Uterus (tissue), 2 donors: ENCODE measurements around the gene CRIP2.

Experiments used
- POLR2A ChIP-seq, 2 donors: fragments of 450-650 bp; IDR thresholded peaks; one replicate each; pipeline ENCODE4 v1.6.1; 2016; ENCODE audit warnings: antibody characterized with exemption in 2 of 2, mild to moderate bottlenecking in 1 of 2, moderate library complexity in 1 of 2
- TF ChIP-seq, protein P1 (sequence below), 4 experiments: fragments of 200-600 bp in 2 of 4; fragments of 450-650 bp in 2 of 4; sonication (generic) in 2 of 4; IDR thresholded peaks; one replicate each; pipeline ENCODE4 v1.5.1; 2016 to 2019; ENCODE audit warnings: antibody characterized with exemption in 4 of 4, mild to moderate bottlenecking in 2 of 4, moderate library complexity in 1 of 4

DNA sequence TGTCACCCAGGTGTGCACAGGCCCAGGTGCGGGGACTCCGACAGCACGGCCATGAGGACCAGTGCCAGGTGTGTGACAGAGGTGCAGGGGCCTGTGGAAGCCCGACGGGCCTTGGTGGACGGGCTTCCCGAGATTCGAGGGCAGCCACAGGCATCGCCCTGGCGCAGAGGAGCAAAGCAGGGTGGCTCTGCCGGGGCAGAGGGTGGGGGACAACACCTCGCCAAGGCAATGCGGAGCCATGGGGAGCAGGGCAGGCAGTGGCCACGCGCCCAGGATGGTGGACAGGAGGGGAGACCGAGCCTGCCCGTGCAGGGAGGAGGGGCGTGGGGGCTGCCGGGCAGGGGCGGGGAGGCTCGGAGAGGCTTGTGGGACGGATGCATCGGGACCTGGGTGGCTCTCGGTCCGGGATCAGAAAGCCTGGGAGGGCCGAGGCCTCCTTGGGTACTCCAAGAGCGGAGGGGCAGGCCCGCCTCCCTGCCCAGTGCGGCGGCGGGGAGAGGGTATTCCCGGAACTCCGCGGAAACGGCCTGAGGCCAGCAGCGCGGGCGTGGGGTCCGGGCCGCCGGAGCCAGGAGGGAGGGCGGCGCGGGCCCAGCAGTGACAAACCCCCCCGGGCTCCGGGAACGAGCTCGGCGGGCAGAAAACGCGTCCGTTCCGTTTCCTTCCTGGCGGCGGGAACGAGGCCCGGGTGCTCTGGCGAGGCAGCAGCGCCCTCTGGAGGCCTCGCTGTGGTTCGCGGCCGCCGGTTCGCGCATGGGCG is 53.4 kb downstream of the CRIP2 start:
- peak in 1 of 2 donors; percentile 57 for TF ChIP-seq POLR2A (IDR thresholded peaks at IDR 0.05)
- TF ChIP-seq, protein P1, sequence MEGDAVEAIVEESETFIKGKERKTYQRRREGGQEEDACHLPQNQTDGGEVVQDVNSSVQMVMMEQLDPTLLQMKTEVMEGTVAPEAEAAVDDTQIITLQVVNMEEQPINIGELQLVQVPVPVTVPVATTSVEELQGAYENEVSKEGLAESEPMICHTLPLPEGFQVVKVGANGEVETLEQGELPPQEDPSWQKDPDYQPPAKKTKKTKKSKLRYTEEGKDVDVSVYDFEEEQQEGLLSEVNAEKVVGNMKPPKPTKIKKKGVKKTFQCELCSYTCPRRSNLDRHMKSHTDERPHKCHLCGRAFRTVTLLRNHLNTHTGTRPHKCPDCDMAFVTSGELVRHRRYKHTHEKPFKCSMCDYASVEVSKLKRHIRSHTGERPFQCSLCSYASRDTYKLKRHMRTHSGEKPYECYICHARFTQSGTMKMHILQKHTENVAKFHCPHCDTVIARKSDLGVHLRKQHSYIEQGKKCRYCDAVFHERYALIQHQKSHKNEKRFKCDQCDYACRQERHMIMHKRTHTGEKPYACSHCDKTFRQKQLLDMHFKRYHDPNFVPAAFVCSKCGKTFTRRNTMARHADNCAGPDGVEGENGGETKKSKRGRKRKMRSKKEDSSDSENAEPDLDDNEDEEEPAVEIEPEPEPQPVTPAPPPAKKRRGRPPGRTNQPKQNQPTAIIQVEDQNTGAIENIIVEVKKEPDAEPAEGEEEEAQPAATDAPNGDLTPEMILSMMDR (IDR thresholded peaks at IDR 0.05): peak; percentile 72 to 96 (median 94)
